GM12878 (cell line): ENCODE measurements around the gene UCN2. TPM values are rescaled to one million over a fixed set of nuclear protein-coding genes. Genes with fewer than 3 reads are reported as not detected.

Experiments
- ATAC-seq: fragments of 200-7000 bp; cut with Tn5 transposase; 3 replicates; pipeline ENCODE4 v1.9.1; 2020; ENCODE audit warnings: mild to moderate bottlenecking, moderate library complexity
- BruUV-seq: library from RNA; stranded (reverse); fragments of 400-500 nt; replicated peaks from 2 replicates; lab custom pipeline; 2021; lab: Mats Ljungman, UMichigan
- CTCF ChIA-PET: fragments of 300-600 bp; sonication (Branson Sonifier 250); formaldehyde crosslinking; extraction: SDS; loops from one replicate; lab custom pipeline; 2021; ENCODE audit warnings: inconsistent platforms; lab: Yijun Ruan, JAX
- POLR2A ChIA-PET: fragments of 350-600 bp; formaldehyde crosslinking; extraction: SDS; loops from one replicate; lab custom pipeline; 2021; ENCODE audit warnings: inconsistent platforms; lab: Charles Lee
- RAD21 ChIA-PET: fragments of 300-600 bp; sonication (Branson Sonifier 250); formaldehyde crosslinking; loops from one replicate; lab custom pipeline; 2023; ENCODE audit warnings: antibody characterized with exemption; ENCODE audit not compliant: unreplicated experiment; lab: Charles Lee
- SMC1A ChIA-PET: fragments of 300-600 bp; sonication (Branson Sonifier 250); formaldehyde crosslinking; loops from one replicate; lab custom pipeline; 2023; ENCODE audit not compliant: unreplicated experiment, uncharacterized antibody; lab: Charles Lee
- DNase-seq: peaks from one replicate; pipeline ENCODE4 v3.0.0-alpha.2; 2011; ENCODE audit warnings: low read depth, low spot score
- FAIRE-seq: peaks from 3 replicates; lab custom pipeline; 2011; peaks lifted over from hg19 to GRCh38; lab: Jason Lieb, UNC
- H2AFZ ChIP-seq: 2 replicates; pipeline ENCODE4 v1.6.0; 2011; ENCODE audit warnings: low read depth, low read length, control low read depth; ENCODE audit not compliant: control insufficient read depth
- H3K27ac ChIP-seq: 2 replicates; pipeline ENCODE4 v1.5.1; 2011; ENCODE audit warnings: control low read depth; ENCODE audit not compliant: control insufficient read depth, insufficient read depth
- H3K27me3 ChIP-seq, 2 experiments: replicated peaks in 1 of 2; 2 replicates each; pipeline versions ENCODE4 v1.6.0 to v1.6.1; 2011; ENCODE audit warnings: low read length in 1 of 2; ENCODE audit not compliant: control insufficient read depth in 2 of 2, insufficient read depth in 2 of 2
- H3K36me3 ChIP-seq, 2 experiments: 2 replicates each; pipeline ENCODE4 v1.5.1; 2011; ENCODE audit warnings: low read length in 1 of 2; ENCODE audit not compliant: control insufficient read depth in 2 of 2, insufficient read depth in 2 of 2
- H3K4me1 ChIP-seq: 2 replicates; pipeline ENCODE4 v1.6.1; 2011; ENCODE audit warnings: mild to moderate bottlenecking, low read length, moderate library complexity, mixed read lengths; ENCODE audit not compliant: control insufficient read depth, insufficient read depth
- H3K4me2 ChIP-seq: 2 replicates; pipeline ENCODE4 v1.6.0; 2011; ENCODE audit warnings: control low read depth; ENCODE audit not compliant: control insufficient read depth, insufficient read depth
- H3K4me3 ChIP-seq: fragments of 200-600 bp; sonication (generic); 2 replicates; pipeline ENCODE4 v1.5.1; 2016
- H3K79me2 ChIP-seq: 2 replicates; pipeline ENCODE4 v1.6.0; 2011; ENCODE audit warnings: low read length; ENCODE audit not compliant: control insufficient read depth, insufficient read depth
- H3K9ac ChIP-seq: 2 replicates; pipeline ENCODE4 v1.8.0; 2011; ENCODE audit warnings: low read length, control low read depth, mixed read lengths; ENCODE audit not compliant: control insufficient read depth, insufficient read depth
- H3K9me3 ChIP-seq: replicated peaks from 3 replicates; pipeline ENCODE4 v1.5.1; 2011; ENCODE audit warnings: mild to moderate bottlenecking, low read length; ENCODE audit not compliant: control insufficient read depth, insufficient read depth
- H4K20me1 ChIP-seq: 2 replicates; pipeline ENCODE4 v1.6.0; 2011; ENCODE audit not compliant: control insufficient read depth, insufficient read depth
- ATF7 ChIP-seq: fragments of 450-650 bp; IDR thresholded peaks from 2 replicates; pipeline ENCODE4 v1.6.1; 2016; ENCODE audit warnings: low read depth, mild to moderate bottlenecking
- BACH1 ChIP-seq: fragments of 450-650 bp; IDR thresholded peaks from 2 replicates; pipeline ENCODE4 v1.6.1; 2017; ENCODE audit warnings: mild to moderate bottlenecking, borderline replicate concordance
- CEBPZ ChIP-seq: fragments of 150-350 bp; IDR thresholded peaks from 2 replicates; pipeline ENCODE4 v1.6.1; 2016; ENCODE audit warnings: low read depth, low read length
- CREB1 ChIP-seq: IDR thresholded peaks from 2 replicates; pipeline ENCODE4 v1.6.1; 2012; ENCODE audit warnings: low read depth, mild to moderate bottlenecking, inconsistent platforms
- IRF4 ChIP-seq: IDR thresholded peaks from 2 replicates; pipeline ENCODE4 v1.6.1; 2011; ENCODE audit warnings: low read depth, low read length
- JUND ChIP-seq: IDR thresholded peaks from 2 replicates; pipeline ENCODE4 v1.6.1; 2012; ENCODE audit warnings: low read depth, mild to moderate bottlenecking, low read length, improper control_type of control experiment, moderate library complexity
- KAT2A ChIP-seq: conservative IDR thresholded peaks from 2 replicates; pipeline ENCODE4 v1.6.1; 2011; ENCODE audit warnings: low read depth, low read length; ENCODE audit not compliant: control insufficient read depth
- KDM1A ChIP-seq: fragments of 200-600 bp; sonication (generic); IDR thresholded peaks from 2 replicates; pipeline ENCODE4 v1.6.1; 2016; ENCODE audit warnings: borderline replicate concordance
- KLF5 ChIP-seq: fragments of 450-650 bp; IDR thresholded peaks from 2 replicates; pipeline ENCODE4 v1.6.1; 2014; ENCODE audit warnings: mild to moderate bottlenecking; ENCODE audit not compliant: partially characterized antibody
- MTA2 ChIP-seq: fragments of 450-650 bp; IDR thresholded peaks from 2 replicates; pipeline ENCODE4 v1.6.1; 2016; ENCODE audit warnings: low read depth, mild to moderate bottlenecking, moderate library complexity
- MTA3 ChIP-seq: IDR thresholded peaks from 2 replicates; pipeline ENCODE4 v1.6.1; 2012; ENCODE audit warnings: low read length, inconsistent platforms, borderline replicate concordance
- NFIC ChIP-seq: IDR thresholded peaks from 2 replicates; pipeline ENCODE4 v1.6.1; 2012; ENCODE audit warnings: low read depth, mild to moderate bottlenecking, inconsistent platforms, low read length, moderate library complexity
- PAX8 ChIP-seq: fragments of 450-650 bp; IDR thresholded peaks from 2 replicates; pipeline ENCODE4 v1.6.1; 2017; ENCODE audit warnings: mild to moderate bottlenecking, moderate library complexity
- TARDBP ChIP-seq: IDR thresholded peaks from 2 replicates; pipeline ENCODE4 v1.6.1; 2016; ENCODE audit warnings: borderline replicate concordance
- WRNIP1 ChIP-seq: IDR thresholded peaks from 2 replicates; pipeline ENCODE4 v1.6.1; 2011; ENCODE audit warnings: low read depth, low read length, improper control_type of control experiment, borderline replicate concordance
- ZNF384 ChIP-seq: IDR thresholded peaks from 2 replicates; pipeline ENCODE4 v1.6.1; 2012; ENCODE audit warnings: low read depth, mild to moderate bottlenecking, low read length, improper control_type of control experiment, borderline replicate concordance
- WGBS: methylation state at CpG from one replicate; pipeline ENCODE4 v1.1.6; 2016; ENCODE audit warnings: low lambda C conversion rate; ENCODE audit not compliant: insufficient replicate concordance, insufficient coverage; ENCODE audit errors: missing lambda C conversion rate; 5-methylcytosine and 5-hydroxymethylcytosine counted together
- in situ Hi-C: fragments of 300-500 bp; cut with MboI; formaldehyde crosslinking; loops from 9 replicates; pipeline ENCODE4 v1.14.3; 2018; ENCODE audit warnings: mixed read lengths
- intact Hi-C: fragments of 100-400 bp; cut with micrococcal nuclease; formaldehyde crosslinking; loops from one replicate; pipeline ENCODE4 v1.14.2; 2022; ENCODE audit not compliant: unreplicated experiment
- polyA plus RNA-seq, 11 experiments: library from polyadenylated mRNA; depleted of rRNA in 4 of 11; unstranded in 6 of 11; stranded (reverse) in 5 of 11; fragments of >200 nt; fragmentation: Nextera tagmentation in 4 of 11; fragmentation: Illumina TruSeq in 1 of 11; extraction: Ambion mirVana in 4 of 11; extraction: Trizol in 1 of 11; gene quantifications; 1 replicate in 1 of 11; 2 replicates in 10 of 11; pipeline versions ENCODE4 v1.2.1 to v1.2.3, GENCODE V29; 2011 to 2016; ENCODE audit warnings: inconsistent platforms in 2 of 11, missing spikeins in 2 of 11, low read depth in 1 of 11
- total RNA-seq, 4 experiments: library from RNA; depleted of rRNA in 3 of 4; stranded (reverse); fragments of >200 nt in 3 of 4; fragmentation: Illumina TruSeq in 1 of 4; extraction: Trizol in 1 of 4; gene quantifications; 2 replicates each; pipeline versions ENCODE4 v1.2.1 to v1.2.3, GENCODE V29; 2013 to 2021

Gene UCN2
- total and polyA plus RNA-seq, 10 of the 15 experiments (the other 5 are each of a cell fraction or from before 2014, with no cell fraction given) = 0.05 TPM; not detected in 9

DNA sequence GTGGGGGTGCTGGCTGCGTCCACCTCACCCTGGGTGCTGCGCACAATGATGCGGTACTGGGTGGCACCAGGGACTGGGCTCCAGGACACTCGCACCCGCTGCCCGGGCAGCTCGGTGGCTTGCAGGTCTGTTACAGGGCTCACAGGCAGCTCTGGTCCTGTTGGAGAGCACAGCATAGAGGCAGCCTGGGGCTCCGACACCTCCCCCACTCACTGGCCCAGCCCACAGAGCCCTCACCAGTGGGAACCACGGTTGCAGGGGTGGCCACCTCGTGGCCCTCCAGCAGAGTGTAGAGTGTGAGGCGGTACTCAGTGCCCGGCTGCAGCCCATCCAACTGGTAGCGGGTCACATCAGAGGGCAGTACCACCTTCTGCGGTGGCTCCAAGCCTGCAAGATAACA lies 27.9 kb upstream of the UCN2 start:
- Histone ChIP-seq H3K4me2 (no peak overlapping the region), H3K9me3 (no peaks in the 10 kb centered on the region), H3K79me2 (no peaks in the 10 kb centered on the region), H3K4me1 (no peaks in the 10 kb centered on the region; the same call in 1 of the 2 replicates), H4K20me1 (no peaks in the 10 kb centered on the region), H3K27ac (no peak overlapping the region), H3K9ac (no peak overlapping the region), H3K36me3 (no peaks in the 10 kb centered on the region), H2AFZ (no peak overlapping the region), H3K4me3 (no peak overlapping the region), H3K27me3 (peaks cover 0 to 9% of the 10 kb centered on the region in 2 experiments; a peak in 2 of 4 replicates)
- intact Hi-C loops = no loop called here
- ChIA-PET CTCF (no interaction called here), POLR2A (no interaction called here), SMC1A (no interaction called here), RAD21 (no interaction called here)
- FAIRE-seq (no peak), DNase-seq (no peak), ATAC-seq (no peak)
- no TSS peak for BruUV-seq
- WGBS = 74% methylated on average over 14 of the region's 14 CpGs
- in situ Hi-C loops = no loop called here
- no peak for TF ChIP-seq IRF4
- TF ChIP-seq MTA2 = no peak
- TF ChIP-seq KAT2A = no peak
- no peak for TF ChIP-seq KLF5
- no peak for TF ChIP-seq MTA3
- no peak for TF ChIP-seq WRNIP1
- no peak for TF ChIP-seq JUND
- TF ChIP-seq ZNF384 = no peak
- no peak for TF ChIP-seq CEBPZ
- no peak for TF ChIP-seq NFIC
- TF ChIP-seq TARDBP = no peak
- no peak for TF ChIP-seq ATF7
- no peak for TF ChIP-seq PAX8
- no peak for TF ChIP-seq KDM1A
- TF ChIP-seq CREB1 = no peak
- TF ChIP-seq BACH1 = no peak
